ENCODE data around the gene LIN7C.

LIN7C gene

GRCh38 chr11:27444801-27445215 is 61.8 kb downstream of the LIN7C start:
- no peak for ATAC-seq

Measured in activated CD4-positive, CD25-positive, alpha-beta regulatory T cell treated with anti-CD3 and anti-CD28 coated beads, Interleukin-2, amount 50 U/mL, for 24 hours (primary cell).